Adrenal gland (tissue), 5 donors: ENCODE measurements around the gene TRABD2A.

ENCODE experiments used
- POLR2A ChIP-seq, 2 donors: fragments of 450-650 bp; IDR thresholded peaks; one replicate each; pipeline ENCODE4 v1.6.1; 2017; ENCODE audit warnings: antibody characterized with exemption in 2 of 2, mild to moderate bottlenecking in 2 of 2, moderate library complexity in 1 of 2
- TF ChIP-seq, protein P1 (sequence below), 6 experiments: fragments of 450-650 bp in 4 of 6; fragments of 200-600 bp in 2 of 6; sonication (generic) in 1 of 6; IDR thresholded peaks; 1 replicate in 5 of 6; 2 replicates in 1 of 6; pipeline versions ENCODE4 v1.5.1 to v1.8.0; 2016 to 2021; ENCODE audit warnings: antibody characterized with exemption in 6 of 6, mild to moderate bottlenecking in 2 of 6, moderate library complexity in 1 of 6
- donor health status: DM: no; HTN: no; CAD: no.

- TF ChIP-seq, protein P1, sequence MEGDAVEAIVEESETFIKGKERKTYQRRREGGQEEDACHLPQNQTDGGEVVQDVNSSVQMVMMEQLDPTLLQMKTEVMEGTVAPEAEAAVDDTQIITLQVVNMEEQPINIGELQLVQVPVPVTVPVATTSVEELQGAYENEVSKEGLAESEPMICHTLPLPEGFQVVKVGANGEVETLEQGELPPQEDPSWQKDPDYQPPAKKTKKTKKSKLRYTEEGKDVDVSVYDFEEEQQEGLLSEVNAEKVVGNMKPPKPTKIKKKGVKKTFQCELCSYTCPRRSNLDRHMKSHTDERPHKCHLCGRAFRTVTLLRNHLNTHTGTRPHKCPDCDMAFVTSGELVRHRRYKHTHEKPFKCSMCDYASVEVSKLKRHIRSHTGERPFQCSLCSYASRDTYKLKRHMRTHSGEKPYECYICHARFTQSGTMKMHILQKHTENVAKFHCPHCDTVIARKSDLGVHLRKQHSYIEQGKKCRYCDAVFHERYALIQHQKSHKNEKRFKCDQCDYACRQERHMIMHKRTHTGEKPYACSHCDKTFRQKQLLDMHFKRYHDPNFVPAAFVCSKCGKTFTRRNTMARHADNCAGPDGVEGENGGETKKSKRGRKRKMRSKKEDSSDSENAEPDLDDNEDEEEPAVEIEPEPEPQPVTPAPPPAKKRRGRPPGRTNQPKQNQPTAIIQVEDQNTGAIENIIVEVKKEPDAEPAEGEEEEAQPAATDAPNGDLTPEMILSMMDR (IDR thresholded peaks at IDR 0.05): no peak
- no peak for TF ChIP-seq POLR2A (IDR thresholded peaks at IDR 0.05)
These were observed 22.8 kb downstream of the TRABD2A start for GRCh38 chr2:84858123-84858522.
